Fibroblast of pulmonary artery (primary cell): ENCODE data around the gene ADK.

ENCODE experiments used
- DNase-seq: peaks from one replicate; pipeline ENCODE4 v3.0.0-alpha.2; 2010; ENCODE audit warnings: low read depth
- H3K4me3 ChIP-seq: replicated peaks from 2 replicates; pipeline ENCODE4 v1.5.1; 2011; ENCODE audit warnings: low read depth, mild to moderate bottlenecking, control low read depth, low read length, moderate library complexity
- CTCF ChIP-seq: IDR thresholded peaks from 2 replicates; pipeline ENCODE4 v1.5.1; 2011; ENCODE audit warnings: mild to moderate bottlenecking, control low read depth, low read length, inconsistent platforms; ENCODE audit errors: missing control alignments

The ADK gene

GRCh38 chr10:74753442-74754211 lies 602.6 kb downstream of the ADK start:
- DNase-seq: no peak
- H3K4me3 ChIP-seq: no peak overlapping the region
- no peak for TF ChIP-seq CTCF

DNA sequence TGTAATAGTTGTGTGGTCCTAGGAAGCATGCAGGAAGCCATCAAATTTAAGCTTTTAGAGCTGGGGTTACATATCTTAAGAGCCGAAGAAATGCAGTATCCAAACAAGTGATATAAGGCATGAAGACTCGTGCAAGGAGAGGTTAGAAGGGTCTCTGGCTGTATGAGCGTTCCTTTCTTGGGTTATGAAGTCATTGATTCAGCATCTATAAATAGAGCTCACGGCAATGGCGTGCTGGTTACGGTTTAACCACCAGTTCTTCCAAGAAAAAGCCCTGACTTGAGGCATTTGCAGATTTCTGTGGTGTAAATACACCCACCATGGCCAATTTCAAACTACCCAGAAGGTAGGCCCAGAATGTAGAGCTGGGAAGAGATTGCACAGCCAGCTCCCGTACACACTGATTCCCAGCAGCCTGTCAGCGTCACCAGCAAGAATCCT lies 603.4 kb downstream of the ADK start:
- TF ChIP-seq CTCF: no peak
- no peak for DNase-seq
- no peak overlapping the region for H3K4me3 ChIP-seq

DNA sequence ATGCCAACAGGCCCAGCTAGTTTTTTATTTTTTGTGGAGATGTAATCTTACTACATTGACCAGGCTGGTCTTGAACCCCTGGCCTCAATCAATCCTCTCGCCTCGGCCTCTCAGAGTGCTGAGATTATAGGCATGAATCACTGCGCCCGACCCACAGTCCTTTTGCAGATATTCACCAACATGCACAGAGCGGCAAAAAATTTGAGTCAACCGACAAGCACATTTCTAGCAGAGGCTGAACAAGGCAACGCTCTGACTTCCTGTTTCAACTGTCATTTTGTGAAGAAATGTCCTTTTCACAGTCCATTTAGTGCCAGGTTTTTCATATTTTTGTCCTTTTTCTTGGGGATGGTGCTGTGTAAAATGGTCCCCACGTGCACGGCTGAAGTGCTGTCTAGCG lies 604.3 kb downstream of the ADK start:
- no peak overlapping the region for H3K4me3 ChIP-seq
- DNase-seq: no peak
- no peak for TF ChIP-seq CTCF
